ENCODE data around the gene CAPZB.

The CAPZB gene

DNA sequence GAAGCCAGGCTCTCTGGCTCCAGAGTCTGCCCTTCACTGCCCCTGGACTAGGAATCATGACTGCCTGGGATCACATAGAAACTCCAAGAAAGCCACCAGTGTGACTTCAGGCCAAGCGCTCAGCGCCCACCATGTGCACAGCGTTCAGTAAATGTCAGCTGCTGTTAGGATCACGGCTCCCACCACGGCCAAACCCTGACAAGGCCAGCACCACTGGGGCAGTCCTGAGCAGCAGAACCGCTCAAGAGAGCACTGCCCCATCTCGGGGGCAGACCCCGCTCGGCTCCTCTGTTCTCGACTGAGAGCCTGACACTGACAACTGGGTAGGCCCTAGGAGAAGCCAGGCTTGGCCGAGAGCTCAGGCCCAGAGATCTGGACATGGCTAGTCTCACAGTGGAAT lies 10.0 kb downstream of the CAPZB start:
- H3K4me1 ChIP-seq (ENCODE audit: insufficient read depth, low read length): peaks cover 7% of the 10 kb centered on the region
- H3K4me3 ChIP-seq (ENCODE audit: low read length): no peak overlapping the region
- no peaks in the 10 kb centered on the region for H3K9me3 ChIP-seq (ENCODE audit: low read length)
- H2AFZ ChIP-seq (ENCODE audit: low read depth, low read length): no peak overlapping the region
- peaks cover 17% of the 10 kb centered on the region for H3K36me3 ChIP-seq (ENCODE audit: insufficient read depth, low read length)
- no peaks in the 10 kb centered on the region for H3K27me3 ChIP-seq (ENCODE audit: insufficient read depth, low read length)

DNA sequence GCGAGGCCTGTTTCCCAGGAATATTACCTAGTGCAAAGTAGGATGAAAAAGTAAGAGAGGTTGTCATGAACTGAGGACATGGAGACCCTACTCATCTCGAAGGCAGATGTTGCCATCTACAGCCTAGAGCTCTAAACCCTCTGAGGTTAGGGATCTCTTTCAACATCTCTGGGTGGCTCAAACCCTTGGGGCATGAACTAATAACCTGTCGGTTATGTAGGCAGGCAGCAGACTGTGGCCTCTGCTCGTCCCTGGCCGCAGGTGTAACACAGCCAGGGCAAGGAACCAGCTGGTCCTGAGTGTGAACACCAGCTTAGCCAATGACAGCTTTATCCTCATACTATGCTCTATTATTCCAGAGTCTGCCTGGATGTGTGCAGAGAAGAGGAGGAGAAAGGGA lies 13.2 kb downstream of the CAPZB start:
- no peaks in the 10 kb centered on the region for H3K9me3 ChIP-seq (ENCODE audit: low read length)

GRCh38 chr1:19469004-19469403 lies 16.3 kb downstream of the CAPZB start:
- no peak overlapping the region for H3K4me3 ChIP-seq (ENCODE audit: low read length)
- no peaks in the 10 kb centered on the region for H3K9me3 ChIP-seq (ENCODE audit: low read length)
- H3K27me3 ChIP-seq (ENCODE audit: insufficient read depth, low read length): no peaks in the 10 kb centered on the region
- H2AFZ ChIP-seq (ENCODE audit: low read depth, low read length): no peak overlapping the region
- peaks cover 5% of the 10 kb centered on the region for H3K36me3 ChIP-seq (ENCODE audit: insufficient read depth, low read length)
- no peaks in the 10 kb centered on the region for H3K4me1 ChIP-seq (ENCODE audit: insufficient read depth, low read length)

More for the DNA sequence above, 13.2 kb downstream of the CAPZB start:
- Histone ChIP-seq H3K4me1 (ENCODE audit: insufficient read depth, low read length) (no peaks in the 10 kb centered on the region), H2AFZ (ENCODE audit: low read depth, low read length) (no peak overlapping the region), H3K4me3 (ENCODE audit: low read length) (no peak overlapping the region), H3K36me3 (ENCODE audit: insufficient read depth, low read length) (peaks cover 10% of the 10 kb centered on the region), H3K27me3 (ENCODE audit: insufficient read depth, low read length) (no peaks in the 10 kb centered on the region)

DNA sequence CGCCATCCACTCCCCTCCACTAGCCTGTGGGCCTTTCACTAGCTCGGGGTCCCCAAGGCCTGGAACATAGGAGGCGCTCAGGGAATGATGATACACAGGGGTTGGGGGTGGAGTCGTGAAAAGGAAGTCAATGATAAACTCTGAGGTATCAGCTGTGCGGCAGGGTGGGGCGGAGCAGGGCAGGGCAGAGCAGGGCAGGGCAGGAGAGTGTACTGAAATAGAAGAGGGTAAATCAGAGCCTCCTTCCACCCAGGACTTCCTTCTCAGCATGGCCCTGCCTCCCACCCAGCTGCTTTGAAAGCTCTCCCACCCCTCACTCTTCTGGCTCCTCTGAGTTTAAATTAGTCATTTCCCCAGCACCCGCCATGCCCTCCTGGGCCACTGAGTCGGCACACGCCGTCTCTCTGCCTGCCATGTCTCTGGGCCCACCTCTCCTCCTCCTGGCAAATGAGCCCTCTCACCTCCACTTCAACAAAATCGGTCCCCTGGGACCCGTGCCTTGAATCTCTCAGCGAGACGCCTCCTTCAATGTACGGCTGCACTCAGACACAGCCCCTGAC lies 16.9 kb downstream of the CAPZB start:
- Histone ChIP-seq H3K4me3 (ENCODE audit: low read length) (no peak overlapping the region), H3K9me3 (ENCODE audit: low read length) (no peaks in the 10 kb centered on the region), H3K27me3 (ENCODE audit: insufficient read depth, low read length) (no peaks in the 10 kb centered on the region), H2AFZ (ENCODE audit: low read depth, low read length) (no peak overlapping the region), H3K4me1 (ENCODE audit: insufficient read depth, low read length) (no peaks in the 10 kb centered on the region), H3K36me3 (ENCODE audit: insufficient read depth, low read length) (peaks cover 5% of the 10 kb centered on the region)

DNA sequence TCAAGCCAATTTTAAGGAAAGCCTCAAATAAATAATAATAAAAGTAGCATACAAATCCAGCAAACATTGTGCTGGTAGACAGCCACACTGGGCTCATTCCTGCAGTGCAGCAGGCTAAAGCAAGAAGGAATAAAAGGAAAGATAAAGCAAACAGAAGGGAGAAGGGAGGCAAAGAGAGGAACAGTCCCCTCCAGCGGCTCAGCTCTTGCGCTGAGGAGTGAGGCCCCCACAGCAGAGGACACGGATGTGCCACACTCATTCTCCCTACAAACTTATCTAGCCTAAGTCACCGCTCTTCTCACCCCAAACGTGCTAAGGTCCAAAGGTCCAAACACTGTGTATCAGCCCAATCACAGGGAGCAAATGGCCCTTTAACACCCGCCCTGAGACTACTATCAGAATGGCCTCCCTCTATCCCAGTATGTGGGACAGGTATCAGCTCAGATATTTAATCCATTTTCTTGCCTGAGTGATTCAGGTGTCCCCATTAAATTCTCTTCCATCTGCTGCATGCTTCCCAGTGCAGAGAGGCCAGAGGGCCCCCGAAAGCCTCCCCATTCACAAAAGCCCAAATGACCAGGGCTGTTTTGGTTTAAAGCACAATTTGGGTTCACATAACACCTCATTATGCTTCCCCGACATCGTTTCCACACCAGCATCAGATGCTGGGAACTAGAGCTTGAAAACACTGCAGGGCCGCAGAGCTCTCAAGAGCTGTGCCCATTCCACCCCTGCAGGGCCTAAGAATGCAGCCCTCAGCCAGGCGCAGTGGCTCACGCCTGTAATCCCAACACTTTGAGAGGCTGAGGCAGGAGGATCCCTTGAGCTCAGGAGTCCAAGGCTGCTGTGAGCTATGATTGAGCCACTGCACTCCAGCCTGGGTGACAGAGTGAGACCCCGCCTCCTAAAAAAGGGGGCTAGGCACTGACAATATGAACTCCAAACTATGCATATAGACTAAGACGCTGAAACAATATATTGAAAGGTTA lies 17.8 kb downstream of the CAPZB start:
- peaks cover 7% of the 10 kb centered on the region for H3K4me1 ChIP-seq (ENCODE audit: insufficient read depth, low read length)
- H2AFZ ChIP-seq (ENCODE audit: low read depth, low read length): no peak overlapping the region
- no peaks in the 10 kb centered on the region for H3K9me3 ChIP-seq (ENCODE audit: low read length)
- H3K27me3 ChIP-seq (ENCODE audit: insufficient read depth, low read length): no peaks in the 10 kb centered on the region
- no peak overlapping the region for H3K4me3 ChIP-seq (ENCODE audit: low read length)
- H3K36me3 ChIP-seq (ENCODE audit: insufficient read depth, low read length): no peaks in the 10 kb centered on the region

DNA sequence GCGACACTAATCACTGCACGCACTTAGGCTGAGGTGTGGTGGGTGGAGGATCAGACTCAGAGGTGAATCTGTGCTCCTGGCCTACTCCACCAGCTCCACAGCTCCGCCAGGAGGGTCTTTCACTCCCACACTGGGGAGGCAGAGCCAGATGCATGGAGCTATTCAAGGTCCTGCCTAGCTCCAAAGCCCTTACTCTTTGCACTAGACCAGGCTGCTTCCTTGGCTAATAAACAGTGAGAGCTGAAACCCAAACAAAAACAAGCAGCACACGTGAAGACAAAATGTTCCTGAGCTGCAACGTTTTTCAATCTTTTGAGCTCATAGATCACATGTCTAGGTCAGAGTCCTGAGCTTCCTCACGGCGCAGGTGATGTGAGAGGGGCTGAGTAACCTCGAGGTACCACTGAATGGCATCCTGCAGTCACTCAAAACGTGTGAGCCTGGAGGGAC lies 19.2 kb downstream of the CAPZB start:
- peaks cover 7% of the 10 kb centered on the region for H3K4me1 ChIP-seq (ENCODE audit: insufficient read depth, low read length)
- H2AFZ ChIP-seq (ENCODE audit: low read depth, low read length): no peak overlapping the region
- no peaks in the 10 kb centered on the region for H3K27me3 ChIP-seq (ENCODE audit: insufficient read depth, low read length)
- no peaks in the 10 kb centered on the region for H3K36me3 ChIP-seq (ENCODE audit: insufficient read depth, low read length)
- H3K9me3 ChIP-seq (ENCODE audit: low read length): no peaks in the 10 kb centered on the region
- no peak overlapping the region for H3K4me3 ChIP-seq (ENCODE audit: low read length)

DNA sequence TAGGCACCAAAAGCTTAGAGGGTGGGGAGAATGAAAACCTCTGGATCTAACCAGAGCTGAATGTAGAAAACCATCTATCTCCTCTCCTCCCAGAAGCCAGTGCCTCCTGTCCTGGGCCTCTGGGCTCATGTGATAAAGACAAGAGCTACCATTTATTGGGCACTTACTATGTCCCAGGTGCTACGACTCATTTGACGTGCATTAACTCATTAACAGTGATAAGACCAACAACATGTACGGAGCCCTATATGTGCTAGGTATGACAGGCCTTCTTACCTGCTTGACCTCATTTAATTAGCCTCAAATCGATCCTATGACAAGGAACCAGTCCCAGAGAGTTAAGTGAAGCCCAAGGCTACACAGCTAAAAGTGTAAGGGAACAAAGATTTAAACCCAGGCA lies 19.7 kb downstream of the CAPZB start:
- Histone ChIP-seq H3K4me1 (ENCODE audit: insufficient read depth, low read length) (peaks cover 7% of the 10 kb centered on the region), H2AFZ (ENCODE audit: low read depth, low read length) (no peak overlapping the region), H3K36me3 (ENCODE audit: insufficient read depth, low read length) (no peaks in the 10 kb centered on the region), H3K4me3 (ENCODE audit: low read length) (no peak overlapping the region), H3K9me3 (ENCODE audit: low read length) (no peaks in the 10 kb centered on the region), H3K27me3 (ENCODE audit: insufficient read depth, low read length) (no peaks in the 10 kb centered on the region)

- Histone ChIP-seq H3K9me3 (ENCODE audit: low read length) (no peaks in the 10 kb centered on the region), H3K27me3 (ENCODE audit: insufficient read depth, low read length) (no peaks in the 10 kb centered on the region), H3K36me3 (ENCODE audit: insufficient read depth, low read length) (no peaks in the 10 kb centered on the region), H3K4me3 (ENCODE audit: low read length) (no peak overlapping the region), H3K4me1 (ENCODE audit: insufficient read depth, low read length) (peaks cover 7% of the 10 kb centered on the region), H2AFZ (ENCODE audit: low read depth, low read length) (no peak overlapping the region)
Observed at GRCh38 chr1:19465123-19465522, 20.2 kb downstream of the CAPZB start.

GRCh38 chr1:19464696-19465095 lies 20.6 kb downstream of the CAPZB start:
- no peak overlapping the region for H3K4me3 ChIP-seq (ENCODE audit: low read length)
- no peaks in the 10 kb centered on the region for H3K27me3 ChIP-seq (ENCODE audit: insufficient read depth, low read length)
- H3K36me3 ChIP-seq (ENCODE audit: insufficient read depth, low read length): no peaks in the 10 kb centered on the region
- no peaks in the 10 kb centered on the region for H3K9me3 ChIP-seq (ENCODE audit: low read length)
- peaks cover 7% of the 10 kb centered on the region for H3K4me1 ChIP-seq (ENCODE audit: insufficient read depth, low read length)
- H2AFZ ChIP-seq (ENCODE audit: low read depth, low read length): no peak overlapping the region

DNA sequence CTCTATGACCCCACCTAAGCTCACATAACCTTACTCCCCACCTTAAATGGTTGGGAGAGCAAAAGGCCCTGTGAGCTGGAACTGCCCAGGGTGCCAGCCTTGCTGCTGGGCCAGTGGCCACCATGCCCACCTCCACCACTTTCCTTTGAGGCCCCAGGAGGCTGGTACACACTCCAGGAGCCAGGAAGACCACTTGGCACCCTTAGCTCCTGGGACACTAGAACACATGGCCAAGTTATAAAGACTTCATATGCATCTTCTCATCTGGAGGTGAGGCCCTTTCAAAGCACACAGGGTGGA lies 21.9 kb downstream of the CAPZB start:
- Histone ChIP-seq H3K4me3 (ENCODE audit: low read length) (no peak overlapping the region), H3K9me3 (ENCODE audit: low read length) (no peaks in the 10 kb centered on the region), H3K36me3 (ENCODE audit: insufficient read depth, low read length) (no peaks in the 10 kb centered on the region), H3K4me1 (ENCODE audit: insufficient read depth, low read length) (peaks cover 7% of the 10 kb centered on the region), H3K27me3 (ENCODE audit: insufficient read depth, low read length) (no peaks in the 10 kb centered on the region), H2AFZ (ENCODE audit: low read depth, low read length) (no peak overlapping the region)

DNA sequence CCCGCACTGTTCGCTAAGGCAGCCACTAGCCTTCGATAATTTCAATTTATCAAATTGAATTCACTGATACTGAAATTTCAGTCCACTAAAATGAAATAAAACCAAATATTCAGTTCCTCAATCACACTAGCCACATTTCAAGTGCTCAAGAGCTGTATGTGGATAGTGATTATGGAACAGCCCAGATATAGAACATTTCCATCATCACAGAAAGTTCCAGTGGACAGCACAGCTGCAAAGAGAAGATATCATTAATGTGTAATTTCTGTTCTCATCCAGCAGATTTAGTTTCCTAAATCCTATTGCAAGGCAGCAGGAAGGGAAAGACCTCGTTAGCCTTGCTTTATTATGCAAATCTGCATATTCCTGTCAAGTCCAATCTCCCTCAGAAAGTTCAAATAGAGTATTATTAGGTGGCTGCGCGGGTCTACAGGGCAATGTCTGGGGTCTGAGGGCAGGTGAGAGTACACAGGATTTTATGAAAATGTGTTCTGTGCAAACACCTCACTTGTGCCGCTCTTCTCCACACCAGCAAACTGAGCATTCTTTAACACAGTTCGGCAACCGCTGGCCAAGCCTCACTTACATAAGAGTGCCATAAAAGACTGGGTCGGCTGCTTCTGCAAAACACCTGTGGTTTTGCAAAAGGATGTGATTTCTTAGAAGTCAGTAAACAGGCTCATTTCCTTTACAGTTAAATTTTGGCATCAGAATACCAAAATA lies 22.4 kb downstream of the CAPZB start:
- peaks cover 7% of the 10 kb centered on the region for H3K4me1 ChIP-seq (ENCODE audit: insufficient read depth, low read length)

DNA sequence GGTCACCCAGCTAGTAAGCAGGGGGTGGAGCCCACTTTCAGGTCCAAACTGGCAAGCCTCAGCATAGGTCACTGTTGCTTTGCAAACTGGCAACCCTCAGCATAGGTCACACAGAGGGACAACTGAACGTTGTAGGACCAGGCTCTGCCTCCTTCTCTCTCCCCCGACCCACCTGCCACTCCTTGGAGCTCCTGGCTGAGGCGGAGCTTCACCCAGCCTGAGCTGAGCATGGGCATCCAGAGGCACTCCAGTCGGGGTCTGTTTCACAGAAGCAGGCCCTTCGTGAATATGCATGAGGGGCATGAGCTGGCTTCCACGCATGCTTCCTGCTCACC lies 24.2 kb downstream of the CAPZB start:
- Histone ChIP-seq H3K4me1 (ENCODE audit: insufficient read depth, low read length) (peaks cover 11% of the 10 kb centered on the region), H3K9me3 (ENCODE audit: low read length) (no peaks in the 10 kb centered on the region), H3K27me3 (ENCODE audit: insufficient read depth, low read length) (no peaks in the 10 kb centered on the region)

More for the DNA sequence above, 22.4 kb downstream of the CAPZB start:
- Histone ChIP-seq H3K9me3 (ENCODE audit: low read length) (no peaks in the 10 kb centered on the region), H3K4me3 (ENCODE audit: low read length) (no peak overlapping the region), H2AFZ (ENCODE audit: low read depth, low read length) (no peak overlapping the region), H3K36me3 (ENCODE audit: insufficient read depth, low read length) (no peaks in the 10 kb centered on the region), H3K27me3 (ENCODE audit: insufficient read depth, low read length) (no peaks in the 10 kb centered on the region)

GRCh38 chr1:19460535-19461219 lies 24.7 kb downstream of the CAPZB start:
- Histone ChIP-seq H3K27me3 (ENCODE audit: insufficient read depth, low read length) (no peaks in the 10 kb centered on the region), H3K36me3 (ENCODE audit: insufficient read depth, low read length) (no peaks in the 10 kb centered on the region), H3K4me1 (ENCODE audit: insufficient read depth, low read length) (peaks cover 11% of the 10 kb centered on the region), H3K9me3 (ENCODE audit: low read length) (no peaks in the 10 kb centered on the region), H2AFZ (ENCODE audit: low read depth, low read length) (no peak overlapping the region), H3K4me3 (ENCODE audit: low read length) (no peak overlapping the region)

More for the DNA sequence above, 24.2 kb downstream of the CAPZB start:
- Histone ChIP-seq H3K36me3 (ENCODE audit: insufficient read depth, low read length) (no peaks in the 10 kb centered on the region), H2AFZ (ENCODE audit: low read depth, low read length) (no peak overlapping the region), H3K4me3 (ENCODE audit: low read length) (no peak overlapping the region)

Measured in neuron (in vitro differentiated cells).